Spleen (tissue), 7 donors: ENCODE data around the gene HOXB5.

Experiments used
- CTCF ChIP-seq, 11 experiments: fragments of 200-600 bp in 7 of 11; fragments of 450-650 bp in 4 of 11; sonication (generic) in 4 of 11; IDR thresholded peaks in 8 of 11; conservative IDR thresholded peaks in 3 of 11; 1 replicate in 7 of 11; 2 replicates in 4 of 11; pipeline versions ENCODE4 v1.4.0 to v1.8.0; 2016 to 2021; ENCODE audit warnings: antibody characterized with exemption in 11 of 11, inconsistent platforms in 4 of 11, mild to moderate bottlenecking in 1 of 11
- POLR2A ChIP-seq, 3 donors: fragments of 450-650 bp; IDR thresholded peaks; one replicate each; pipeline ENCODE4 v1.5.1; 2017; ENCODE audit warnings: antibody characterized with exemption in 3 of 3, mild to moderate bottlenecking in 1 of 3
- POLR2AphosphoS5 ChIP-seq, 3 donors: sonication (generic); formaldehyde crosslinking; IDR thresholded peaks; one replicate each; pipeline ENCODE4 v1.5.1; 2017; ENCODE audit warnings: antibody characterized with exemption in 3 of 3
- donor health status: DM: no; HTN: no; CAD: no; lungs with moderate emphysema.
- donor health status: DM: no; HTN: no; CAD: no.
- donor health status: DM: no; HTN: no; CAD: no.

- TF ChIP-seq POLR2AphosphoS5 (IDR thresholded peaks at IDR 0.05) (no peak), CTCF (IDR thresholded peaks at IDR 0.05 in 8 of 11, conservative IDR thresholded peaks at IDR 0.05 in 3 of 11) (no peak), POLR2A (IDR thresholded peaks at IDR 0.05) (no peak)
These were observed 1.9 kb upstream of the HOXB5 start for GRCh38 chr17:48595278-48595999.
